ENCODE results near the gene LIPG.

Gene LIPG

GRCh38 chr18:49560624-49561288 lies 1.1 kb upstream of the LIPG start:
- H3K4me3 ChIP-seq (ENCODE audit: low read depth, low read length) = no peak overlapping the region
- no peak for TF ChIP-seq CTCF (IDR thresholded peaks at IDR 0.05; ENCODE audit: low read depth, low read length)

- no peak overlapping the region for H3K4me3 ChIP-seq (ENCODE audit: low read depth, low read length)
- no peak for TF ChIP-seq CTCF (IDR thresholded peaks at IDR 0.05; ENCODE audit: low read depth, low read length)
These were observed 748 bp downstream of the LIPG start for GRCh38 chr18:49562481-49563129.

- TF ChIP-seq CTCF (IDR thresholded peaks at IDR 0.05; ENCODE audit: low read depth, low read length) = no peak
- no peak overlapping the region for H3K4me3 ChIP-seq (ENCODE audit: low read depth, low read length)
These were observed 1.3 kb downstream of the LIPG start for GRCh38 chr18:49563130-49563540.

- TF ChIP-seq CTCF (IDR thresholded peaks at IDR 0.05; ENCODE audit: low read depth, low read length) = no peak
- H3K4me3 ChIP-seq (ENCODE audit: low read depth, low read length) = no peak overlapping the region
These were observed 2.1 kb downstream of the LIPG start for GRCh38 chr18:49563701-49564517.

- TF ChIP-seq CTCF (IDR thresholded peaks at IDR 0.05; ENCODE audit: low read depth, low read length) = no peak
- no peak overlapping the region for H3K4me3 ChIP-seq (ENCODE audit: low read depth, low read length)
These were observed 2.6 kb downstream of the LIPG start for GRCh38 chr18:49564518-49564834.

GRCh38 chr18:49565101-49565500 lies 3.2 kb downstream of the LIPG start:
- H3K4me3 ChIP-seq (ENCODE audit: low read depth, low read length) = no peak overlapping the region
- no peak for TF ChIP-seq CTCF (IDR thresholded peaks at IDR 0.05; ENCODE audit: low read depth, low read length)

GRCh38 chr18:49565612-49566011 lies 3.8 kb downstream of the LIPG start:
- H3K4me3 ChIP-seq (ENCODE audit: low read depth, low read length) = no peak overlapping the region
- TF ChIP-seq CTCF (IDR thresholded peaks at IDR 0.05; ENCODE audit: low read depth, low read length) = no peak
